ENCODE results near the gene LXN. TPM values are rescaled to one million over a fixed set of nuclear protein-coding genes. Genes with fewer than 3 reads are reported as not detected.

LXN gene
- total RNA-seq, 1 donor from 2014 or later = 18.1 TPM

DNA sequence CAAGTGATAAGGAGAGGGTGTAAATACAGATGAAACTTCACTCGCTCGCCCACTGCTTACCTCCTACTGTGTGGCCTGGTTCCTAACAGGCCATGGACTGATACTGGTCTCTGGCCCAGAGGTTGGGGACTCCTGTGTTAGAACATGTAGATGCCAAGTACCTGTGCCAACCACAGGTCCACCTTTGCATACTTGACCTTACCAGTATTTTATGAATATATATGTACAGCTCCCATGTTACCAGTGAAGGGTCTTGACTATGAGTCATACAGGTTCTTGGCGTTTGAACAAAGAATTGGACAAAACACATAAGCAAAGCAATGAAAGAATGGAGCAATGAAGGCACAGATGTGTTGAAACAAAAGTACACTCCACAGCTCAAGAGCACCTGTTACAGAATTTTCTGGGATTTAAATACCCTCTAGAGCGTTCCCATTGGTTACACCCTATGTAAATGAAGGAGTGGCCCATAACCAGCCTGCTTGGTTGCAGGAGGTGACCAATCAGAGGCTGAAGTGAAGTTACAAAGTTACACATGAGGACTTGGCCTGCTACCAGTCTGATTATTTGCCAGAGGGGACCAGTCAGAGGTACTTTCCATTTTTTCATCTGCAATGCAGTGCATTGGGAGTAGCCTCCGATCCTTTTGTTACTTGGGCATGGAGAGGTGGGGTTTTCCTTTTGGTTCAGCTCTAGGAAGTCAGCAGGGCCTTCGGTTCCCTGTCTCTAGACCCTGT lies 29.8 kb downstream of the LXN start:
- no peak for TF ChIP-seq EZH2 (IDR thresholded peaks at IDR 0.05; ENCODE audit: insufficient read depth, low read length)
- TF ChIP-seq CTCF (IDR thresholded peaks at IDR 0.05; ENCODE audit: insufficient read depth, low read depth, low read length) = no peak
- Mint-ChIP-seq H3K4me3 (ENCODE audit: unreplicated experiment) (no peak overlapping the region), H3K27ac (ENCODE audit: unreplicated experiment) (no peak overlapping the region), H3K4me1 (ENCODE audit: low read depth, unreplicated experiment) (peaks cover 4% of the 10 kb centered on the region), H3K27me3 (ENCODE audit: low read depth, unreplicated experiment) (no peaks in the 10 kb centered on the region), H3K36me3 (ENCODE audit: low read depth, unreplicated experiment) (no peaks in the 10 kb centered on the region), H3K9me3 (ENCODE audit: unreplicated experiment) (no peaks in the 10 kb centered on the region)
- no peaks in the 10 kb centered on the region for H4K20me1 ChIP-seq (ENCODE audit: insufficient read depth, low read length)
- no peak overlapping the region for H3K27ac ChIP-seq (ENCODE audit: low read depth, low read length)
- H2AFZ ChIP-seq (ENCODE audit: low read depth, low read length) = no peak overlapping the region
- H3K79me2 ChIP-seq (ENCODE audit: insufficient read depth, low read length) = peaks cover 31% of the 10 kb centered on the region
- no peak overlapping the region for H3K9ac ChIP-seq (ENCODE audit: low read length)
- H3K4me3 ChIP-seq (ENCODE audit: insufficient read depth, low read depth, low read length) = no peak overlapping the region
- peaks cover 3% of the 10 kb centered on the region for H3K4me1 ChIP-seq (ENCODE audit: insufficient read depth, low read length)
- no peak for DNase-seq (ENCODE audit: low read depth)
- no peak overlapping the region for H3K4me2 ChIP-seq (ENCODE audit: low read length)
- no peak for FAIRE-seq
- no peaks in the 10 kb centered on the region for H3K27me3 ChIP-seq (ENCODE audit: insufficient read depth, low read length)
- H3K9me3 ChIP-seq (ENCODE audit: insufficient read depth, low read depth, low read length) = no peaks in the 10 kb centered on the region
- peaks cover 3% of the 10 kb centered on the region for H3K36me3 ChIP-seq (ENCODE audit: insufficient read depth, low read length)

- H3K9me3 ChIP-seq (ENCODE audit: insufficient read depth, low read depth, low read length) = no peaks in the 10 kb centered on the region
- Mint-ChIP-seq H3K27ac (ENCODE audit: unreplicated experiment) (no peak overlapping the region), H3K4me3 (ENCODE audit: unreplicated experiment) (no peak overlapping the region), H3K27me3 (ENCODE audit: low read depth, unreplicated experiment) (no peaks in the 10 kb centered on the region), H3K9me3 (ENCODE audit: unreplicated experiment) (no peaks in the 10 kb centered on the region), H3K4me1 (ENCODE audit: low read depth, unreplicated experiment) (peaks cover 4% of the 10 kb centered on the region), H3K36me3 (ENCODE audit: low read depth, unreplicated experiment) (no peaks in the 10 kb centered on the region)
- no peak overlapping the region for H3K27ac ChIP-seq (ENCODE audit: low read depth, low read length)
- peaks cover 3% of the 10 kb centered on the region for H3K36me3 ChIP-seq (ENCODE audit: insufficient read depth, low read length)
- no peaks in the 10 kb centered on the region for H4K20me1 ChIP-seq (ENCODE audit: insufficient read depth, low read length)
- no peak for FAIRE-seq
- DNase-seq (ENCODE audit: low read depth) = no peak
- H3K4me3 ChIP-seq (ENCODE audit: insufficient read depth, low read depth, low read length) = no peak overlapping the region
- peaks cover 3% of the 10 kb centered on the region for H3K4me1 ChIP-seq (ENCODE audit: insufficient read depth, low read length)
- TF ChIP-seq CTCF (IDR thresholded peaks at IDR 0.05; ENCODE audit: insufficient read depth, low read depth, low read length) (no peak), EZH2 (IDR thresholded peaks at IDR 0.05; ENCODE audit: insufficient read depth, low read length) (no peak)
- H3K27me3 ChIP-seq (ENCODE audit: insufficient read depth, low read length) = no peaks in the 10 kb centered on the region
- peaks cover 27% of the 10 kb centered on the region for H3K79me2 ChIP-seq (ENCODE audit: insufficient read depth, low read length)
- H3K4me2 ChIP-seq (ENCODE audit: low read length) = no peak overlapping the region
- no peak overlapping the region for H3K9ac ChIP-seq (ENCODE audit: low read length)
- no peak overlapping the region for H2AFZ ChIP-seq (ENCODE audit: low read depth, low read length)
Observed at GRCh38 chr3:158642005-158642404, 30.4 kb downstream of the LXN start.

DNA sequence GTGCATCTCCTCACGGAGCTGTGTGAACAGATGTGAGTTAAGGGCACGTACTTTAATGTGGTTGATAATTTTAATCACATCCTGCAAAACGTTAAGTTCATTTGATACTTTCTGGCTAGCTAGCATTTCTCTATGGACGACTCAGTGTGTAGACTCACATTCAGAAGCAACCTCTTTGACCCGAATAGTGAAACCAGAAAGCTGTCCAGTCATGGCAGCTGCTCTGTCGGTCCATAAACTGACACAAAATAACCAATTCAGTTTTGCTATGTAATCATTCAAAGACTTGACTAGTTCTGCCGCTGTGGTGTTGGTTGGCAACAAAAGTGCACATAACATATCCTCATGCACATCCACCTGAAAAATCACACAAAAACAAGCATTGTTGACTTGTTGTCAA lies 31.8 kb downstream of the LXN start:
- Mint-ChIP-seq H3K9me3 (ENCODE audit: unreplicated experiment) (no peaks in the 10 kb centered on the region), H3K27me3 (ENCODE audit: low read depth, unreplicated experiment) (no peaks in the 10 kb centered on the region), H3K4me3 (ENCODE audit: unreplicated experiment) (no peak overlapping the region), H3K4me1 (ENCODE audit: low read depth, unreplicated experiment) (no peaks in the 10 kb centered on the region), H3K27ac (ENCODE audit: unreplicated experiment) (no peak overlapping the region), H3K36me3 (ENCODE audit: low read depth, unreplicated experiment) (no peaks in the 10 kb centered on the region)
- Histone ChIP-seq H3K4me2 (ENCODE audit: low read length) (no peak overlapping the region), H3K9me3 (ENCODE audit: insufficient read depth, low read depth, low read length) (no peaks in the 10 kb centered on the region), H3K79me2 (ENCODE audit: insufficient read depth, low read length) (peaks cover 13% of the 10 kb centered on the region), H3K27me3 (ENCODE audit: insufficient read depth, low read length) (no peaks in the 10 kb centered on the region), H3K27ac (ENCODE audit: low read depth, low read length) (no peak overlapping the region), H3K9ac (ENCODE audit: low read length) (no peak overlapping the region), H4K20me1 (ENCODE audit: insufficient read depth, low read length) (no peaks in the 10 kb centered on the region), H3K36me3 (ENCODE audit: insufficient read depth, low read length) (no peaks in the 10 kb centered on the region), H3K4me1 (ENCODE audit: insufficient read depth, low read length) (peaks cover 3% of the 10 kb centered on the region), H3K4me3 (ENCODE audit: insufficient read depth, low read depth, low read length) (no peak overlapping the region), H2AFZ (ENCODE audit: low read depth, low read length) (no peak overlapping the region)
- FAIRE-seq (no peak), DNase-seq (ENCODE audit: low read depth) (no peak)
- TF ChIP-seq EZH2 (IDR thresholded peaks at IDR 0.05; ENCODE audit: insufficient read depth, low read length) (no peak), CTCF (IDR thresholded peaks at IDR 0.05; ENCODE audit: insufficient read depth, low read depth, low read length) (no peak)
